GM12878 (cell line): ENCODE measurements around the gene IL1RAPL1.

ENCODE experiments used
- CBFB ChIP-seq: IDR thresholded peaks from 2 replicates; pipeline ENCODE4 v1.6.1; 2016; ENCODE audit warnings: antibody characterized with exemption, low read depth
- GABPA ChIP-seq: IDR thresholded peaks from 2 replicates; pipeline ENCODE4 v1.6.1; 2014; ENCODE audit warnings: antibody characterized with exemption, low read depth, mild to moderate bottlenecking, inconsistent platforms
- MXI1 ChIP-seq: fragments of 150-350 bp; IDR thresholded peaks from 2 replicates; pipeline ENCODE4 v1.6.1; 2011; ENCODE audit warnings: low read depth, mild to moderate bottlenecking, inconsistent platforms, low read length, improper control_type of control experiment
- POLR2A ChIP-seq: IDR thresholded peaks from 2 replicates; pipeline ENCODE4 v1.6.1; 2011; ENCODE audit warnings: low read depth, mild to moderate bottlenecking, low read length
- POLR2AphosphoS5 ChIP-seq: IDR thresholded peaks from 2 replicates; pipeline ENCODE4 v1.6.1; 2011; ENCODE audit warnings: mild to moderate bottlenecking, low read length, inconsistent platforms
- SMAD1 ChIP-seq: fragments of 450-650 bp; IDR thresholded peaks from 2 replicates; pipeline ENCODE4 v1.6.1; 2018; ENCODE audit warnings: mild to moderate bottlenecking, low read depth; ENCODE audit not compliant: partially characterized antibody
- TAF1 ChIP-seq: IDR thresholded peaks from 2 replicates; pipeline ENCODE4 v1.6.1; 2011; ENCODE audit warnings: mild to moderate bottlenecking, low read depth, low read length, borderline replicate concordance
- TF ChIP-seq, protein P1 (sequence below), 3 experiments: IDR thresholded peaks in 2 of 3; conservative IDR thresholded peaks in 1 of 3; 2 replicates each; pipeline ENCODE4 v1.5.1; 2011; ENCODE audit warnings: low read depth in 3 of 3, low read length in 3 of 3, mild to moderate bottlenecking in 3 of 3, control low read depth in 2 of 3, moderate library complexity in 2 of 3, inconsistent platforms in 1 of 3, mixed read lengths in 1 of 3; ENCODE audit not compliant: control insufficient read depth in 2 of 3, insufficient read depth in 1 of 3; ENCODE audit errors: extremely low read depth in 1 of 3

DNA sequence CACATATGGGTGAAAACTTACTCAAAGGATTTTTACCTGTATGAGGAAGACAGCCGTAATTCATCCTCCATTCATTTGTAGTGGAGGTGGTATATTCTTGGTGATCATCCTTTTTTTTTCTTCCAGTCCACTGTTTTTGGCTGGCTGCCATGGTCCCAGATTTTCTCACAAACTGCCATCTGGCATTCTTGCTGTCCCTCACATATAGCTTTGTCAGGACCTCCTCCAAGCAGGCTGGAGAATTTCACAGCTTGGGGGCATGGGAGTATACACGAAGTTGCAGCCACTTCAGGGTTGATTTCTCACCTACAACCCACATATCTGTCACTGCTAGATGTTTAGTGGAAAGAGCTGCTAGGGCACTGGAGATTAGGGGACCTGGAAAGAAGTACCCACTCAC lies 401.0 kb downstream of the IL1RAPL1 start:
- TF ChIP-seq POLR2A = no peak
- TF ChIP-seq CBFB = no peak
- no peak for TF ChIP-seq TAF1
- TF ChIP-seq, protein P1, sequence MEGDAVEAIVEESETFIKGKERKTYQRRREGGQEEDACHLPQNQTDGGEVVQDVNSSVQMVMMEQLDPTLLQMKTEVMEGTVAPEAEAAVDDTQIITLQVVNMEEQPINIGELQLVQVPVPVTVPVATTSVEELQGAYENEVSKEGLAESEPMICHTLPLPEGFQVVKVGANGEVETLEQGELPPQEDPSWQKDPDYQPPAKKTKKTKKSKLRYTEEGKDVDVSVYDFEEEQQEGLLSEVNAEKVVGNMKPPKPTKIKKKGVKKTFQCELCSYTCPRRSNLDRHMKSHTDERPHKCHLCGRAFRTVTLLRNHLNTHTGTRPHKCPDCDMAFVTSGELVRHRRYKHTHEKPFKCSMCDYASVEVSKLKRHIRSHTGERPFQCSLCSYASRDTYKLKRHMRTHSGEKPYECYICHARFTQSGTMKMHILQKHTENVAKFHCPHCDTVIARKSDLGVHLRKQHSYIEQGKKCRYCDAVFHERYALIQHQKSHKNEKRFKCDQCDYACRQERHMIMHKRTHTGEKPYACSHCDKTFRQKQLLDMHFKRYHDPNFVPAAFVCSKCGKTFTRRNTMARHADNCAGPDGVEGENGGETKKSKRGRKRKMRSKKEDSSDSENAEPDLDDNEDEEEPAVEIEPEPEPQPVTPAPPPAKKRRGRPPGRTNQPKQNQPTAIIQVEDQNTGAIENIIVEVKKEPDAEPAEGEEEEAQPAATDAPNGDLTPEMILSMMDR (IDR thresholded peaks at IDR 0.05 in 2 of 3, conservative IDR thresholded peaks at IDR 0.05 in 1 of 3; ENCODE audit: control insufficient read depth in 2 of 3, extremely low read depth in 1 of 3, insufficient read depth in 1 of 3, low read depth in 3 of 3, low read length in 3 of 3) = no peak
- no peak for TF ChIP-seq POLR2AphosphoS5
- no peak for TF ChIP-seq SMAD1
- TF ChIP-seq GABPA = no peak
- no peak for TF ChIP-seq MXI1
